ENCODE results near the gene HIPK2.

DNA sequence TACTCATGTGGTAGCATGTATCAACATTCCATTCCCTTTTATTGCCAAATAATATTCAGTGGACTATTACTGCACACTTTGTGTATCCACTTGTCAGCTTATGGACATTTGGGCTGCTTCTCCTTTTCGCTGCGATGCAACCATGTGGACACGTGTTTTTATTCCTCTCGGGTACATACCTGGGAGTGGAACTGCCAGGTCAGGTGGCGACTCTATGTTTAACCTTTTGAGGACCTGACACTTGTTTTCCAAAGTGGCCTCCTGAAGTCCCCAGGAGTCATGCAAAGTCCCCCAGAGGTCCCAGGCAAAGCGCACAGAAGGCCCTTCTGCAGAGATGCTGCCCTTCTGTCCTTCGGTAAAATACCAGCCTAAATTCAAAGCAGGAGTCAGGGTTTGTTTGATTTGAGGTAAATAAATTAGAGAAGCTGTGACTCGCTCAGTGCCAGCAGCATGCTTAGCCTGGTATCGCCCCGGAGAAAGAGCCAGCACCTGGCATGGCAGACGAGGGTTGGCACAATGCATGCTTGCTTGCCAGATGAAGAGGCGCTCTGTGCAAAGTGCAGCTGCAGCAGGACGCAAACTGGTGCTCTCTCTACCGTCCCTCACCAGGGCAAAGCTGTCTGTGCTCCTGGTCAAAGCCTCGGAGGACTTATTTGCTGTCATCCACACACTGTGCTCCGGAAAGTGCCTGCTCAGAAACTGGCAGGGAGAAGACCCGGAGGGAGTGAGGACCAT, 37.8 kb downstream of the HIPK2 start:
- TF ChIP-seq CTCF (IDR thresholded peaks at IDR 0.05; ENCODE audit: low read depth, low read length) (no peak), MYC (IDR thresholded peaks at IDR 0.05; ENCODE audit: low read depth, low read length) (no peak)

Data from NB4 (cell line).